ENCODE measurements around the gene MICALL2.
"Not testable (repeated sequence)": the region's sequence is repeated elsewhere in the genome, so short reads cannot be mapped to it uniquely, and the experiment has no call there.

MICALL2 gene

DNA sequence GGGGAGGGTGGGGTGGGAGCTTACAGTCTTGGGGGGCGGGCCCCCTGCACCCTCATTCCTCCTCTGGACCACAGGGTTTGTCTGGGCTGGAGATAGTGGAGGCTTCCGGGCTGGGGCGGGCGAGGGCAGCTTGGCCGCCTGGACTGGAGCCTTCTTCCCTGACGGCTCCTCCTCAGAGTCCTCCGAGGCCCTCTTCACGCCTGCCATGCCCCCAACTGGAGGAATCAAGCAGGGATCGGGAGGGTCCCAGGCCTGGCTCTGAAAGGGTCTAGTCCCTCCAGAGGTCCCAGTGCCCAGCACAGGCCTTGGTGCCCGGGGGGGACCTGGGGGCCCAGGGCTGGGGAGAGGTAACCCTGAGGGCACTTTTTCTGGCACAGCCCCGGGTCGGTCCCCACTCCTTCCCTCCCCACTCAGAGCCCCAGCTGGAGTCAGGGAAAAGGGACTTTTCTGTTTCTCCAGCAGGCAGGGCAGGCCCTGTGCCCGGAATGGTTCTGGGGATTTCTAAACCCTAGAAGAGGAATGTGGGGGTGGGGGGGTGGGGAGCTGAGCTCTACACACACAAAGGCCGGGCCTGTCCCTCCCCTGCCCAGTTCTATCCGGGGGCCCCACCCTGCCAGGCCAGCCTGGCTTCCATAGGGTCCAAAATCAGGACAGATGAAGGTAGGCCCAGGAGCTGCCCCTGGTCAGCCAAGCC lies 11.6 kb downstream of the MICALL2 start:
- DNase-seq (ENCODE audit: low spot score): no peak

DNA sequence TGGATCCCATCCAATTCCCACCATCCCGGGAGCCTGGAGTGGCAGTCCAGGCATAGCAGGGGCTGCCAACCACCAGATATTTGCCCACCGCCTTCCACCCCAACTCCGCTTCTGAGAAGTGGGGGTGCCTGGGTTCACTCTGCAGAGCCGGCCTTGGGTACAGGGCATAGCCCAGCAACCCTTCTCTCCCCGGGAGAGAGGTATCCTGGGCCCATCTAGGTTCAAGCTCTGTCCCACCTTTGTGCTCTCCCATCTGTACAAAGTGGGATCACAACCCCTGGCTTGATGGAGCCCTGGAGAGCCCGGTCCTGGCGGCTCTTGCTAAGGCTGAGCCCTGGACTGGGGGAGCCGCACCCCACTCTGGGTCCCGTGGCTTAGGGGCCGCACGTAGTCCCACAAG lies 12.2 kb downstream of the MICALL2 start:
- no peak for DNase-seq (ENCODE audit: low spot score)

DNA sequence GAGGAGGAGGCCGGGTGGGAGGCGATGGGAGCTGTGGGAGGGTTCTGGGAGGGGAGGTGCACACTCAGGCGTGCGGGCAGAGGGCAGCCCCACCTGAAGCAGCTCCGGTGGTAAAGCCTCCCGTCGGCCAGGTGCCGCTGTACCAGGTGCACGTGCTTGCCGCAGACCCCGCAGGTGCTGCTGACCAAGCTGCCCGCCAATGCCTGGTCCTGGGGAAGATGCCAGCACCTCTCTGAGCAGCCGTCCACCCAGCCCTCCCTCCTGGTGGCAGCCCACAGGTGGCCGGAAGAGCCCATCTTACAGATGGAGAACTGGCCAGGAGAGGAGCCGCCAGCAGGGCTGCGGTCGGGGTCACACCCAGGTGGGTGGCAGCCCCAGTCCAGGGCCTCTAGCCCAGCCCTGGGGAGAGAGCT lies 12.6 kb downstream of the MICALL2 start:
- DNase-seq (ENCODE audit: low spot score): no peak

DNA sequence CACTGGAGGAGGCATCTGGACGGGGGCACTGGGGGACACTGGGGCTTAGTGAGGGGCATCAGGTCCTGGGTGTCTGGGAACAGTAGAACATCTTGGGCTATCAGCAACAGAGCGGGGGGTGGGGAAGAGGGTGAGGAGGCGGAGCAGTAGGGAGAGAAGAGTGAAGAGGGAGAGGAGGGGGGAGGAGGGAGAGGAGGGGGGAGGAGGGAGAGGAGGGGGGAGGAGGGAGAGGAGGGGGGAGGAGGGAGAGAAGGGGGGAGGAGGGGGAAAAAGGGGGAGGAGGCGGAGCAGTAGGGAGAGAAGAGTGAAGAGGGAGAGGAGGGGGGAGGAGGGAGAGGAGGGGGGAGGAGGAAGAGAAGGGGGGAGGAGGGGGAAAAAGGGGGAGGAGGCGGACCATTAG lies 13.2 kb downstream of the MICALL2 start:
- DNase-seq (ENCODE audit: low spot score): not testable (repeated sequence)

DNA sequence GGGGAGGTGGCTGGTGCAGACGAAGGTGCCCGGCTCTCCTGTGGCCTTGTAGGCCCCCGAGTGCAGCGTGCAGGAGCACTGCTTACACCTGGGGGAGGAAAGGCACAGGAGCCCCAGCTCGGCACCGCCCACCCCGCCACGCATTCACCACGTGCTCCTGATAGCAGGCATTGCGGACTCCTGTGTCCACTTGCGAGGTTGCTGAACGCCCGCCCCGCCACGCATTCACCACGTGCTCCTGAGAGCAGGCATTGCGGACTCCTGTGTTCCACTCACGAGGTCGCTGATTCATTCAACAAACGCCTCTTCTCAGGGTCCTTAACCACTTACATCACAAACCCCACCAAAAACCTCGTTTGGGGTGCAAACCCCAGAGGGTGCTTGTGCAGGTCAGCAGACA lies 13.9 kb downstream of the MICALL2 start:
- no peak for DNase-seq (ENCODE audit: low spot score)

DNA sequence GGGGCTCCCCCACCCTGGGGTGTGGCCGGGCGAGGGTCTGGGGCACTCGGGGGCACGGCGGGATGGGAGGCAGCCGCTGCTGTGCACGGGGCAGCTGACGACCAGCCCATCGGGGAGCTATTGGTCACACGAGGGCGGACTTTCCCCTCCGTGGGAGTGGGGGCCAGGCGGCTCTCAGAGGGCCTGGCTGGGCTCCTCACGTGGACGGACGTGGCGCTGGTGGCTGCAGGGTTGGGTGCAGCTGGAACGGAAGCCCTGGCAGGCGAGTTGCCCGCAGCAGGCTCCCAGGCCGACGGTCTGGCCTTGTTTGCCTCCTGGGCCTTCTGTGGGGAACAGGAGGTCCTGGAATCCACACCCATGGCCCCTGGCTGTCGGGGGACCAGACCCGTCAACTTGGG lies 14.3 kb downstream of the MICALL2 start:
- no peak for DNase-seq (ENCODE audit: low spot score)

DNA sequence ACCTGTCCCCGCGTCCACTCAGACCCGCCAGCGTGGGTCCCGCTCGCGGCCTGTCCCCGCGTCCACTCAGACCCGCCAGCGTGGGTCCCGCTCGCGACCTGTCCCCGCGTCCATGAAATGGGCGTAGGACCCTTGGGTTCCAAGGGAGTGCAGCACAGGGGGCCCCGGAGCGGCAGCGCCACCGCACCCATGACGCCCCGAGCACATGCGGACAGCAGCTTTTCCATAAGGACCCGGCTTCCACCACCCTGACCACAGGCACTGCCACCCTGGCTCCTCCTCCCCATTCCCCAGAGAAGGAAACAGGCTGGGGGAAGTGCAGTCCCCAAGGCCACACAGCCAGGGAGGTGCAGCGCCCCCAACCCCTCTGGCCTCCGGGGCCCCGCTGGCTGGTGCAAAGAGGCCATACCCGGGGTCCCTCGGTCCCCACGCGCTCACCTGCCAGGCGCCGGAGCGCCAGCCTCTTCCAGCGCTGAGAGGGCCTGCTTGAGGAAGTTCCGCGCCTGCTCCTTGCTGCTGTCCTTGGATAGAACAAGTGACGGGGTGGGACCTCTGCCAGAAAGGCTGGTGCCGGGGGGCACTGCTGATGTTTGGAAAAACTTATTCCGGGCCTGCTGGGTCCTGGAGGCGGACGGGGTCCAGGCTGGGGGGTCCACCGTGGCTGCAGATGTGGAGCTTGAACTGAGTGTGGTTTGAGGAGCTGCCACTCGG lies 14.9 kb downstream of the MICALL2 start:
- DNase-seq (ENCODE audit: low spot score): no peak

DNA sequence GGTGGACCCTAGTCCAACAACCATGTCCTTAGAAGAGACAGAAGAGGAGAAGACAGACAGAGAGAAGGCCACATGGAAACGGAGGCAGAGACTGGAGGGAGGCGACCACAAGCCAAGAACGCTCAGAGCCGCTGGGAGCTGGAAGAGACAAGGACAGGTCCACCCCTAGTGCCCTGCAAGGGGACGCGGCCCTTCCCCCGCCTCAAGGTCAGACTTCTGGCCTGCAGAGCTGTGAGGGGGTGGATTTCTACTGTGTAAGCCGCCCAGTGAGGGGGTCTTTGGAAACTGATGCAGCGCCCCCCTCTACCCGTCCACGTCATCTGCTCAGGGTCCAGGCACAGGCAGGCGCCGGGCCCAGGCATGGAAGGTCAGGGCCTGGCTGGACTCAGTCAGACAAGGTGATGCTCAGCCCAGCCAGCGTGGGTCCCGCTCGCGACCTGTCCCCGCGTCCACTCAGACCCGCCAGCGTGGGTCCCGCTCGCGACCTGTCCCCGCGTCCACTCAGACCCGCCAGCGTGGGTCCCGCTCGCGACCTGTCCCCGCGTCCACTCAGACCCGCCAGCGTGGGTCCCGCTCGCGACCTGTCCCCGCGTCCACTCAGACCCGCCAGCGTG lies 15.6 kb downstream of the MICALL2 start:
- DNase-seq (ENCODE audit: low spot score): not testable (repeated sequence)

DNA sequence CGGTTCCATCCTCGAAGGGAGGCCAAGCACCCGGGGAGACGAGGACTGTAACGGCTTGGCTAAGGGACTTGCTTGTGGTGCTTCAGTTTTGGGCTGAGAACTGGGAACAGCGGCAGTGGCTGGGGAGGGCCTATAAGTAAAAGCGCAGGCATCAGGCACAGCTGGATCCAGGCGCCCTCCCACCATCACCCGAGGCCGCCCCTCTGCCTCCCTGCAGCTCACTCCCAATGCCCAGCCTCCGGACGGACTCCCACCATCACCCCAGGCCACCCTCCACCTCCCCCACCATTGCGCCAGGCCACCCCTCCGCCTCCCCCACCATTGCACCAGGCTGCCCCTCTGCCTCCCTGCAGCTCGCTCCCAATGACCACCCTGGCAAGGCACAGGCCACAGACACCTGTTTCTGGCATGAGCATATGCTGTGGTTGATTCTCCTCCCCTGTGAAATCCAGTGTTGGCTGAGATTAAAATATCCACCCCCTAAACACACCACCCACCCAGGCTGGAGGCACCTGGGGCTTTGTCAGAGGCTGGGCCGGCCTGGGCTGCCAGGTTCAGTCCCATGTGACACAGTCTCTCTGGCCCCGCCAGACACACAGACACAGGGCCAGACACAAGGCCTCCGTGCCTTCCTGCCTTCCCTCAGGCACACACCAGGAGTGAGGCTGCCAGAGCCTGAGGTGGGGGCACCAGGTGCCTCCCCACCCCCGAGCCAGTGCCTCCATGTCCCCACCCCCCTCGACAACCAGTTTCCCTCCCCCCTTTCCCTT lies 16.7 kb downstream of the MICALL2 start:
- no peak for DNase-seq (ENCODE audit: low spot score)

DNA sequence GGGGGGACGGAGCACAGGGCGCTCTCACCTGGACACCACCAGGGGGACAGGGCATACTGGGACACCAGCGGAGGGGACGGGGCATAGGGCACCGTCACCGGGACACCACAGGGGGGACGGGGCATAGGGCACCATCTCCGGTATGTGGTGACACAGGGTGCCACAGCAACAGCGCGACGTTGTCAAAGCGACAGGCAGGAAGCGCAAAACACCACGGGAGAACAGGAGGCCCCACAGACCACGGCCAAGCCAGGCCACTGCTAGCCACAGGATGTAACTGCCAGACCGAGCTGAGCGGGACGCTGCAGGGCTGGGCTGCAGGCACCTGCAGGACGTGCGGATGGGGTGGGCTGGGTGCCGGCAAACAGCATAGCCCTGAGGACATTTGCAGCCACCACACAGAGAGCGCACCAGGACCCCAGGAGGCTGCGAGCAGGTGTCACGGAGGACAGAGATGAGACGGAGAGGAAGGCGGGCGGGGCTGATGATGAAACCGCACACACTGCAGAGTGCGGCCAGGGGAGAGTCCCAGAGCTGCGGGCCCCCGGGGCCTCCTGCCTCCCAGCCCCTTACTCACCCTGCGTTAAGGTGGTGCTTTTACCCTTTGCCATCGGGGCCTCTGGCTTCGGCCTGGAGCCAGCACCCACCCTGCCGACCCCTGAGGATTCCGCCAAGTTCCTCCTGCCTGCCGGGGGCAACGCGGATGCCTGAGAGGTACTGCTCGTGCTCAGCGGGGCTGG lies 17.5 kb downstream of the MICALL2 start:
- no peak for DNase-seq (ENCODE audit: low spot score)

DNA sequence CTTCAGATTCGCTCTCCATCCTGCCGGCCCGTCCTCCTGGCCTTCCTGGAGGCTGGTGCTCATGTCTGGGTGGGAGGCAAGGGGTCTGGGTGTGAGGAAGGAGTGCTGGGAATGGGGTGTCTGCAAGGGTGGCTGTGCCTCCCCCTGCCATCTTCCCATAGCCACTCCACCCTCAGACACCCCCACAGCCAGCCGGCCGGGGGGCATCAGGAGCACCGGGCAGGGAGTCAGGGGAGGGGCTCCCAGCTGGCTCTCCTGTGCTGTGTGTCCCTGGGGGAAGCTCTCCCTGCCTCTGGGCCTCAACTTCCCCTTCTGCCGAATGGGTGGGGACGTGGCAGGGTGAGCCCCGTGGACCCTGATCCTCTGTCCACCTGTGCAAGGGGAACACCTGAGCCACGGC lies 18.6 kb downstream of the MICALL2 start:
- DNase-seq (ENCODE audit: low spot score): no peak

DNA sequence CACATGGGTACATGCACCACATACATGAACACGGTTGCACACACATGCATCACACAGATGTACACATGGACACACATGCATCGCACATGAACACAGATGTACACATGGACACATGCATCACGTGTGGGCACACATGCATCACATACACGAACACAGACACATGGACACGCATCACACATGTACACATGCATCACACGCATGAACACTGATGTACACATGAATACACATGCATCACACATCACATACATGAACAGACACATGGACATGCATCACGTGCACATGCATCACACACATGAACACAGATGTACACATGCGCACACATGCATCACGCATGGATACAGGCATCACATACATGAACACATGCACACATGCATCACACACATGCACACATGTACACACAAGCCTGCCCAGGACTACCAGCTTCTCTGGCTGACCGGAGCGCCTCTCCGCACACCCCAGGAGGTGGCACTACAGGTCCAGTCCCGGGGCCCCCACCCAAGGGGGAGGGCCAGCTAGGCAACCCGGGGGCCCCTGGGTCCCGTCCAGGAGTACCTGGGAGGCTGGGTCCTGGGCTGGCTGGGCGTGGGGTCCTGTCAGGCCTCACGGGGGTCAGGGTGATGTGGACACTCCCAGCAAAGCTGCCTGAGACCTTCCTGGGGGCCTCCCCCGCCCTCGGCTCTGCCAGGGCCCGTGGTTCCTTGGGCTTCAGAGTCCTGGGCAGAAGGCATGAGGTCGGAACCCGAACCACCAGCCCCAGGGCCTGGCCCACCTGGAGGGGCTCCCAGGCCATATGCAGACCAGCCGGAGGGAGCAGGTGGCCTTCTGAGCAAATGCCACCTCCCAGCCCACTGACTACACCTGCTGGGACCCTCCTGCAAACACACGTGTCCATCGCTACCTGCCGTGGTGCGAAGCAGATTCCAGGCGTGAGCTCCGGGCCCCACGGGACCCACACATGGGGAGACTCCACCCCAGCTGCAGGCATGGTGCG lies 19.6 kb downstream of the MICALL2 start:
- DNase-seq (ENCODE audit: low spot score): no peak

DNA sequence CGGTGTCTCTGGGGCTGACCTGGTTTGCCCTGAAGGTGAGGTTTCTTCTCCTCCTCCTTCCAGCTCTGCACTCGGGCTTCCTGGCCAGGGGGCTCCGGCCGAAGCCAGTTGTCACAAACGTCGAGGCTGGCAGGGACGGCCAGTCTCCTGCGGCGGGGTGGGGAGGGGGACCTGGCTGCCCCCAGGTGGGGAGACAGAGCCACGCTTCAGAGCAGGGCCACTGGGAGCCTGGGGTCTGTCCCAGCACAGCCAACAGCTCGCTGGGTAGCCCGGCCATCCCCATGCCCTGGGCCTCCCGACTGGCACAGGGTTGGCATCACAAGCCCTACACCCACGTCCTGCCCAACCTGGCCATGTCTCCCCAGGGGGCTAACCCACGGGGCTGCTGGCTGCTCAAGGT lies 20.4 kb downstream of the MICALL2 start:
- no peak for DNase-seq (ENCODE audit: low spot score)

DNA sequence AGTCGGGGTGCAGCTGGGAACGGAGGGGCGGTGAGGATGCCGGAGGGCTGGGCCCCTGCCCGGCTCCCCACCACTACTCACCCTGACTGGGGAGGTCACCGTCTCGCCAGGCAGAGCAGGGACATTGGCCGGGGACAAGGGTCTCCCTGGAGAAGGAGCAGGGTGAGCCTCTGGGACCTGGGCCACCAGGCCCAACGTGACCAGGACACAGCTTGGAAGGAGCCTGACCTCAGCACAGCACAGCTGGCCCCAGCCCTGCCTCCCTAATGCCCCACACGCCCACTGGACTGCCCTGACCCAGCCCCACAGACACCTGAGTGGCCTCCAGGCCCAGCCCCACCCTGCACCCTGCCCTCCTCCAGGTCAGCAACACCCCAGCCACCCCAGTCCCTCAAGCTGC lies 21.1 kb downstream of the MICALL2 start:
- no peak for DNase-seq (ENCODE audit: low spot score)

DNA sequence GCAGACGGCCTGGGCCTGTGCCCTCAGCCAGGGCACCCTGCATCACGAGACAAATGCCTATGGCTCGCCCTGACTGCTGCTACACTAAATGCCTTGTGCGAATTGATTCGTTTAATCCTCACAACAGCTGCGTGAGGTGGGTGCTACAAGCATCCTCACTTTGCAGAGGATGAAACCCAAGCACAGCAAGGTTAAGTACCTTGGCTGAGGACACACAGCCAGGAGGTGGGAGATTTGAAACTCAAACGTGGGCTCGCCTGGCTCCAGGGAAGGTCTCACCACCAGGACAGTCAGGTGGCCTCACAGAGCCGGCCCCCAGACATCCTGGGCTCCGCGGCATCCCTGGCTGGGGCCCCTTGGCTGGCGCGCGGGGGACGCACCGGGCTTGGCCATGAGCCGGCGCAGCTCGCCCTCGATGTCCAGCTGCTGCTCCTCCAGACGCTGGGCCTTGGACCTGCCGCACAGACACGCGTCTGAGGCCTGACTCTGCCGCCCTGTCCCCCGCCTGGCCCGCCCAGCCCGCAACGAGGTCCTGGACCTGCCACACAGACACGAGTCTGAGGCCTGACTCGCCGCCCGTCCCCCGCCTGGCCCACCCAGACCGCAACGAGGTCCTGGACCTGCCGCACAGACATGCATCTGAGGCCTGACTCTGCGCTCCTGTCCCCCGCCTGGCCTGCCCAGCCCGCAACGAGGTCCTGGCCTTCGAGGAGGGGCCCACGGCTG lies 22.0 kb downstream of the MICALL2 start:
- no peak for DNase-seq (ENCODE audit: low spot score)

DNA sequence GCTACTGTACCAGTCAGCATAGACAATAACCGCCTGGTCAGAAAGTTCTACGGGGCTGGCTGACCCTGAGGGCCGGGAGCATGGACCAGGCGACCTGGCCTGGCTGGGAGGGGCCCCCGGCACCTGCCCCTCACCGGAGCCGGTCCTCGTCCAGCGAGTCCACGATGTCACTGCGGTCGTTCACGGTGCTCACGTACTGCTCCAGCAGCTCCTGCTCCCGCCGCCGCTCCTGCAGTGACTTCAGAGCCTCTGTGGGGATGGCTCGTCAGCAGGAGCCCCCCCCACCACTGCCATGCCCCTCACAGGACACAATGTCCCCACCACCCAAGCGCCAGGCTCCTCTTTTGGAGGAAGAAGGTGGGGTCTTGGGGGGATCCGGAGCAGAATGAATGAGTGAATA lies 22.7 kb downstream of the MICALL2 start:
- no peak for DNase-seq (ENCODE audit: low spot score)

DNA sequence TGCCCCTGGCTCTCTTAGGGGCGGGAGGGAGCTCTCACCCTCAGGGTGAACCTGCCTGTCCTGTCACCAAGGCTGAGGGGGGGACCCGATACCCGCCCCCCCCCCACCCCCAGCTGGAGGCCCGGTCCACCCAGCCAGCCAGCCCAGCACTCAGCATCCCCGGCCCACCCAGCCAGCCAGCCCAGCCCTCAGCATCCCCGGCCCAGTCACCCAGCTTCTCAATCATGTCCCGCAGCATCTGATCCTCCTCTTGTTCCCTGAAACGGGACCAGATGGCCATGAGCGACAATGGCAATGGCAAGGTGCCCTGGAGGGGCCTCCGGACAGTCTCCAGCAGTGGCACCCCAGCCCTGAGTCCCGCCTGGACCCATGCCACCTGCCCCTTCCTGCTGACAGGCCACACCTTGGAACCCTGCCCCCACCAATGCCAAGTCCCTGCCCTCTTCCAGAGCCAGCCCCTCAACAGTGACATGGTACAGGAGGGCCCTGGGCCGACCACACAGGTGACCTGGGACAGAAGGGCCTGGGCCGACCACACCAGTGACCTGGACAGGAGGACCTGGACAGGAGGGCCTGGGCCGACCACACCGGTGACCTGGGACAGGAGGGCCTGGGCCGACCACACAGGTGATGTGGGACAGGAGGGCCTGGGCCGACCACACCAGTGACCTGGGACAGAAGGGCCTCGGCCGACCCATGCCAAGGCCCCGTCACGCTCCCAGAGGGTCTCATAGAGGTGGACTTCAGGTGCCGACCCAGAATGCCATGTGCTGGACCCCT lies 24.2 kb downstream of the MICALL2 start:
- DNase-seq (ENCODE audit: low spot score): no peak

DNA sequence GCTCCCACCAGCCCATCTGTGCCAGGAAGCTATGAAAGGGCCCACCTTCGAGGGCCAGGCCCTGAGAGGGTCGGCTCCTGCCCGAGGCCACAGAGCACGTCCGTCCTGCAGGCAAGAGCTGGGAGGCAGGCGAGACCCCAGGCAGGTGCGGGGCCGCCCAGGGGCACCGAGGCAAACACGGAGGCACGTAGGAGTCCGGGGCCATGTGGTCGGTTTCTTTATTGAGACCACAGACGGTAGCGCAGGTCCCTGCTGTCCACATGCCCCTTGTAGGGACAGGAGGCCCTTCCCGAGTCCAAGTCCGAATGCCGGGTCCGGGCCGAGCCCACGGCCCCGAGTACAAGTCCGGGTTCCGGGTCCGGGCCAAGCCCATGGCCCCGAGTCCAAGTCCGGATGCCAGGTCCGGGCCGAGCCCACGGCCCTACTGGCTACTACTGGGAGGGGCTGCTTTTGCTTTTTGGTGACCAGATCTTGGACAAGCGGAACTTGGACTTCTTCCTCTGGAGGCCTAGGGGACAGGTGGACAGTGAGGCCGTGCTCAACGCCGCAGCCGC lies 25.0 kb downstream of the MICALL2 start:
- DNase-seq (ENCODE audit: low spot score): no peak
